GM19240 (cell line): ENCODE measurements around the gene GRIPAP1.

ENCODE experiments used
- DNase-seq: peaks from one replicate; pipeline ENCODE4 v3.0.0; 2011; ENCODE audit warnings: low spot score; ENCODE audit not compliant: insufficient read length

The GRIPAP1 gene

DNA sequence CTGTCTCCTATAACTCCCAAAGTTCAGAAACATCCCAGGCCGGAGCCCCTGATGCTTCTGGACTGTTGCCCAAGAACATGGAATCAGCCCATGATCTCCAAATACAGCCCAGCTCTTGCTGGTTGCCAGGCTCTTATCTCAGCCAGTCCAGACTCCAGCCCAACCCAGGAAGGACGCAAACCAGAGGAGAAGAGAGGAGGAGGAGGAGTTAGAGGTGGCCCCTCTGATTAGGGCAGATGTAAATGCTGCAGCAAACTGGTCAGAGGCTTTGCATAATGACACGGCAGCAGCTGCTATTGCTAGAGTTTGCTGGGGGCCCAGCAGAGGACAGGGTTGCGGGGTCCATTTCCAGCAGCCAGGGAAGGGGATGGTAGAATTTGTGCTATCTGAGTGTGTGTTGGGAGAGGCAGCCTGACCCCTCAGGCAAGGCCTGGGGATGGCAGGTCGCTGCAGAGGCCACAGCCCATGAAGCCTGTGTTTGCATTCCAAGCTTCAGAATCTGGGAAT is 40.4 kb downstream of the GRIPAP1 start:
- DNase-seq = no peak

DNA sequence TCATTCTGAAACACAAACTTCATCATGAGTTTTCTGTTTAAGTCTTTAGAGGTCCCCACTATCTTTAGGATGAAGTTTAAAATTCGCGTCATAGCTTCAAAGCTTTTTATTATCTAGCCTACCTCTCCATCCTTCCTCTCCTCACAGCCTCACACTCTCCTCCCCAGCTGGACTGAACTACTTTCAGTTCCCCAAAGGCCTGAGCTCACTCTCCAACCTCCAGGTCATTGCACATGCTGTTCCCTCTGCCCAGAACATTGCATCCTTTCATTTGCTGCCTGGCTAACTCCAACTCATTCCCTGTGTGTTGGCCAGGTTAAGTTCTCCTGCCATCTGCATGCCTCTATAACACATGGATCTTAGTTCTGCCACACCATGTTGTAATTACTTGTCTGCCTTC is 41.8 kb downstream of the GRIPAP1 start:
- DNase-seq = no peak

DNA sequence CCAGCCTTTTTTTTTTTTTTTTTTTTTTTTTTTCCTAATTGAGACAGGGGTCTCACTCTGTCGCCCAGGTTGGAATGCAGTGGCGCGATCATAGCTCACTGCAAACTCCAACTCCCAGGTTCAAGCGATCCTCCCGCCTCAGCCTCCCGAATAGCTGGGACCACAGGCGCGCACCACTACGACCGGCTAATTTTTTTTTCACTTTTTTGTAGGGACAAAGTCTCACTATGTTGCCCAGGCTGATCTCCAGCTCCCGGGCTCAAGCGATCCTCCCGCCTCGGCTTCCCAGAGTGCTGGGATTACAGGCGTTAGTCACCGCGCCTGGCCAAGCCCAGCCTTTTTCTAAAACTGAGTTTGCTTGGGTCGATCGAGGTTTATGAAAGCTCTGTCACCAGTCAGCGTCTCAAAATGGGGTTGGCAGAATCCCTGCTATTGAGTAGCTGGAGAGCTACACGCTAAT is 43.4 kb downstream of the GRIPAP1 start:
- DNase-seq = no peak

DNA sequence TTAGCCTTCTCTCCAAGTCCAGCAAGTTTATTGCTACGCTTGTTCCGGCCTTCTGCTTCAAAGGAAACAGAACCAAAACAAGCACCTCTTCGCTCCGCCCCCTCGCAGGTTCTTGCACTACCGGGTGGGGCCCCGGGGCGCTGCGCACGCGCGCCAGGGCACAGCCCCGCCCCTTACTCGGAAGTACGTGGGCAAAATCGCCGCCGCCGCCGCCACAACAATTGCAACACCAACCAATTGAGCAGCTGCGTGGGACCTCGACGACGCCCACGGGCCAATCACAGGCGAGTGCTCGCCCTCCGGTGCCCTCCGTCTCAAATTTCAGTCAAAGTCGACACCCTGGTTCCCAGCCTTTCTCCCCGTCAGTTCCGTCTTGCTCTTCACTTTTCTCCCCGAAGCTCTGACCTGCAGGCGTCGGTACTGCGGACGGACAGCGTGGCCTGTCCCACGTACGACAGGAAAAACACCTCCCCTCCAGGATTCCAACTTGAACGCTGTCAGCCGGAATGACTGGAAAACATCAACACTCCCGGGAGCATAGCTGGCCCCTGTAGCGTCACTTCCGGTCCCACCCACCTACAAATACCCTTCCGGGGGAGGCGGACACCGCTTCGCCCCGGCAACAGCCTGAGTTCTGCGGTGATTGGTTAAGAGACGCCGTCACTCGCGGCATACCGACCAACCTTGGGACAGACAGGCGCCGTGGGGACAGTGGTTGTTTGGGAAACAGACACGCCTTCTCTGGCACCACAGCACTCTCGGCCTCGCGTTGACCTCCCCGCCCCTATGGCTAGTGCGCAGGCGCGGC is 44.0 kb downstream of the GRIPAP1 start:
- DNase-seq = peak; percentile 89

DNA sequence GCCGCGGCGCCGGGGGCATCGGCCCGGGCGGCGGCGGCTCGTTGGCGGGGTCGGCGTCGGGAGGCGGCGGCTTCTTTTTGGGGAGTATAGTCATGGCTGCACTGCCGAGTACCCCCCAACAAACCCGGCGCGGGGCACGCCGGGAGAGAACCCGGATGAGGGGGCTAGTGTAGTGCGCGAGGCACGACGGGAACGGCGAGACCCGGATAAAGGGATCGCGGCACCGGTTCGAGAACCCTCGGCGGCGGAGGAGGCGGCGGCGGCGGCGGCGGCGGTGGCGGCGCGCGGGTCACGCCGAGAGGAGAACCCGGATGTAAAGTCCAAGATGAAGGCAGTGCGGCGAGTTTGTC is 44.6 kb downstream of the GRIPAP1 start, which contains the start of gene OTUD5:
Gene OTUD5, minus strand, starts transcription at position 131 of the 350 bp plus-strand sequence. Its CDS starts 37 bp downstream, at position 94.
- no peak for DNase-seq

DNA sequence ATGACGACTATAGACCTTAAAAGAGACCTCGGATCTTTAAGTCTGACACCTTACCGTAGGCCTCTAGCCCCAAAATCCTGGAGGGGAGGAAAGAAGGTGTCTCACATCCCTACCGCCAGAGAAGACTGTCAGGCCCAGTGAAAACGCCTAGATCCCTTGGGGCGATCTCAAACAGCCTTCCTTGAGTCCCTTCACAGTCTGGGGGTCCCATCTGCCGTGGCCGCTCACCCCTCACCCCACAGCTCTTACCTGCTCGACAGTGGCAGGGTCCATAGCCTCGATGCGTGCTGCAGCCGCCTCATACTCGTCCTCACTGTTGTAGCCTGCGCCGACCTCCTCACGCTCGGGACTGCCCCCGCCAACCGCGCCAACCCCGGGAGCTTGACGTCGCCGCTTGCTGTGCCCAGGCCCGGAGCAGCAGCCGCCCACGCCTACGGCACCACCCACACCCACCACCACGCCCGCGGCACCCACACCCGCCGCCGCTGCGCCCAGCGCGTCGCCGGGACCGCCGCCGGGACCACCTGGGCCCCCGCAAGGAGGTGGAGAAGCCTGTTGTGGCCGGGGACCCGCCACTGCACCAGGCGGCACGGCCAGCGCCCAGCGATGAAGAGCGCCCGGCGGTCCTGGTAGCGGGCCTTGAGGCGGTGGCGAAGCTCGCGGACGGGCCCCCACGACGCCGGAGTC is 45.2 kb downstream of the GRIPAP1 start:
- no peak for DNase-seq

DNA sequence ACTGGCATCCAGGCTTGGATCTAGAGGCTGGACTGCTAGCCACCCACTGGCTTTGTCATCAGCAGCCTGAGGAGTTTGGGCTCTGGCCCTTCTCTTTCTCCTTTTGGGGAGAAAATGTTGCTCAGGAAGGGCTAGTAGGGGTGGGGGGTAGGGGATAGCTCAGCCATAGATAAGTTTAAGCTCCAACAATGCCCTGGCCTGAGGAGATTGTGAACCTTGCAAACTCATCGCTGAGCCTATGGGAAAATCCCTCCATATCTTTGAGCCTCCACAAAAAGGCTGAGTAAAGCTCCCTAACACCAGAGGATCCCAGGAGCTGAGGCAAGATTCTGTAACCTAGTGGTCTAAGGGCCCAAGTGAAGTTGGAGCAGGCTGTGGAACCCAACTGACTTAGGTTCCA is 53.5 kb downstream of the GRIPAP1 start:
- DNase-seq = no peak

DNA sequence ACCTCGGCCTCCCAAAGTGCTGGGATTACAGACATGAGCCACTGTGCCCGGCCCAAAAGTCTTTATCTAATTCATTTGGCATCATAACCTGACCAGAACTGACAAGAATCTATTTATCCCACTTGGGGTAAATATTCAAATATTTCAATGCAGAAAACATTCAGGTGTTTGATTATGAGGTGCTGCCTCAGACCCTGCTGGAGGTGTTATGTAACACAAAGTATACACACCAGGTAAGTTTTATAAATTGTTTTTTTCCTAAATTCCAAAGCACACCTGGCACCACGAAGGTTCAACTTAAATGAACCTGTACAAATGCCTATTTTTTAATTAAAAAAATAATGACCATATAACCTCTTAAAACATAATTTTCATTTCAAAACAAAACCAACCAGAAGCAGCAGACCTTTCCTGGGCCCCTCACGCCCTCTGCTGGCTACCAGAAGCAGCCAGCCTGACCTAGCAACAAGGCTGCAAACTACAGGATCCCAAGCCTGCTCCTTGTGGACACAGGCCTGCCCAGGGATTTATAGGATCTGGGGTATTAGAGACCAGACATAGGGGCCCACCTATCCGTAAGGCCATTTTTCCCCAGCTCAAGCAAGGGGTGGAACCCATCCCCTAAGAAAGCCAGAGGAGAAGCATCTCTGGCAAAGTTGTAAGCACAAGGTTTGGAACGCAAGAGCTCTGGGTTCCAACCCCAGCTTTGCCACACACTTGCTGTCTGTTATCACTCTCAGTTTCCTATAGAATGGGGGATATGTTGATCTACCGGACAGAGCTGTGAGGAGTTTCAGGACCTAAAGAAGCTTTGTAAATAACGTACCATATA is 56.3 kb downstream of the GRIPAP1 start:
- DNase-seq = peak; percentile 62

DNA sequence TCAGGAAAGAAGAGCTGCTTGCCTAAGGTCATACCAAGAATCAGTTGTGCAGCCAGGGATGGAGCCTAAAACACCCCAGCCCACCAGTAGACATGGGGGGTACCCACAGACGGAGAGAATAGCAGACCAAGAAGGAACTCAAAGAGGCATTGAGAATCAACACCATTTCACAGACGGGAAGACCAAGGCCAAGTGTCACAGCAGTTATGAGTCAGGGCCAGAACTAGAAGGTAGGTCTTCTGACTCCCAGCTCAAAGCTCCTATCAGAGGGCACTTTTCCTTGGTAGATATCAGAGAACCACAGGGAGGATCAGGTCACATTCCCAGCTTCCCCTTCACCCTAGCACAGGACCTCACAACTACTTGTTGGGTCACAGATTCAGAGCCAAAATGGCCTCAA is 59.2 kb downstream of the GRIPAP1 start:
- no peak for DNase-seq

DNA sequence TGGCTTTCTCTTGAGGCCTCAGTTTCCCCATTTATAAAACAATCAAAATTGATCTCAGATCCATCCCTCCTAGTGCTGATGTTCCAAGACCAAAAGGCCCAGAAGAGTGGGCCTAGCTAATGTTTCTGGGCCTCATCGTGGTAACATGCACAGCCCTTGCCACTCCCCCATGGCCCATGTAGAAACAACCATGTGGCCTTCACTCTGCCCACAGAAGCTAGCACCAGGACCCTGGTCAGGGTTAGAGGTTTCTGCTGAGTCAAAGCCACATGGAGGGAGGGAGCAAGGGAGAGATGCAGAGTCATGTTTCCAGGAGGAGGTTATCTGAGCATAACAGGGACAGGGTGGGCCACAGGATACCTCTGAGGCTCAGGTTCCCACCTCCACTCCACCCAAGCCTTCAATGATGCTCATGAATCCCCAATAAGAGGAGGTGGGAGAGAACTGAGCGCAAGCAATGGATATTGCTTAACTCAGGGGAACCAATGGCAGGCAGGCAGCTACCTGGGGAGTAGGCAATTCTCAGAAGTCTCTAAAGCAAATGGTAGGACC is 61.6 kb downstream of the GRIPAP1 start:
- DNase-seq = no peak

DNA sequence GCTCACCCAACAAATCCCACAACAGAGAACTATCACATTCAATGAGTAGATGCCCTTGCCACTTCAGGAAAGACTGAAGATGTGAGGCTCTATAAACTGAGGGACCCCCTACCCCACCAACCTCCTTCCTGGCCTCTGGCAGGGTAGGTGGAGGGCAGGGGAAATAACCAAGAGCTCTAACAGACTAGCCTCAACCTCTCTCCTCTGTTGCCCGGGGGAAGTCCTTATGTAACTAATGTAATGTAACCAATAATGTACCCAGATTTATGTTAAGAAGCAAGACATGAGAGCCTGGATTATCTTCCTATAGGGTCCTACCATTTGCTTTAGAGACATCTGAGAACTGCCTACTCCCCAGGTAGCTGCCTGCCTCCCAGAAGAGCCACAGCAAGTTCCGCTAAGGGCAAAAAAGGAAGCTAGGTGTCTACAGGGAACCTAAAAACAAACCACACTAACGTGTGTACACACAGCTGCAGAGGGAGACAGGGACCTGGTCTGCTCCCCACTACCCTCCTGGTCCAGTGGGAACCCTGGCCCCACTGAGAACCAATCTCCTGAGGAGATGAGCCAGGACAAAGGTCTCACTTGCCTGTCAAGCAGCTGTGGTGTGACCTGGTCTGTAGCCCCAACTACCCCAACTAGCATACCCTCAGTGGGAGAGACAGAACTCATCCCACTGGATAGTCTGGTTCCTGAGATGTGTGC is 62.4 kb downstream of the GRIPAP1 start:
- DNase-seq = no peak

DNA sequence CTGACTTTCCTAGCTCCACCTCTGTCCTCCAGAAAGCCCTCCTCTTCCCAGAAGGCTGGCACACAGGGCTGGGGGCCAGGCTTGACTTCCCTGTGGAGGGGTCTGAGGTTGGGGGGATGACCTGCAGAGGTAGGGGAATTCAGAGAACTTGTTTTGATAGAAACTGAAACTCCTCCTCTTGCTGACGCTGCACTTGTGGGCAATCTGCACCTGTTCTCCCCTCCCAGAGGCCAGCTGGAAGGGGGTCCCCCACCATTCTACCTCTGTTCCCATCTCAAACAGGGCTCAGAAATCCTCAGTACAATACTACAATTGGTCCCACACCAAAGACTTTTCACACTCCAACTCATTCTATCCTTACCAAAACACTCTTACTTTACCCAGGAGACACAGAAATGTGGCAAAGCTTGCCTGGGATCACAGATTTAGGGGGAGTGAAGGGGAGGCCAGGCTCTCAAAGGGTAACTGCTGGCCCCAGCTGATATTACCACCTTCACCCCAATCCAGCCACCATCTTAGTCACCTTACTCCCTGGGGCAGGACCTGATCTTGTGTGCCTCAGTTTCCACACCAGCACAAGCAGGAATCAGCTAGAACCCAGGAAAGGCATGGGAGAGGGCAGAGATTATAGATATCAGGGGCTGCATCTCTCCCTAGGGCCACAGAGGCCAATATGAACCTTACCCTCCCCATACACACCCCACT is 63.2 kb downstream of the GRIPAP1 start:
- peak; percentile 48 for DNase-seq

DNA sequence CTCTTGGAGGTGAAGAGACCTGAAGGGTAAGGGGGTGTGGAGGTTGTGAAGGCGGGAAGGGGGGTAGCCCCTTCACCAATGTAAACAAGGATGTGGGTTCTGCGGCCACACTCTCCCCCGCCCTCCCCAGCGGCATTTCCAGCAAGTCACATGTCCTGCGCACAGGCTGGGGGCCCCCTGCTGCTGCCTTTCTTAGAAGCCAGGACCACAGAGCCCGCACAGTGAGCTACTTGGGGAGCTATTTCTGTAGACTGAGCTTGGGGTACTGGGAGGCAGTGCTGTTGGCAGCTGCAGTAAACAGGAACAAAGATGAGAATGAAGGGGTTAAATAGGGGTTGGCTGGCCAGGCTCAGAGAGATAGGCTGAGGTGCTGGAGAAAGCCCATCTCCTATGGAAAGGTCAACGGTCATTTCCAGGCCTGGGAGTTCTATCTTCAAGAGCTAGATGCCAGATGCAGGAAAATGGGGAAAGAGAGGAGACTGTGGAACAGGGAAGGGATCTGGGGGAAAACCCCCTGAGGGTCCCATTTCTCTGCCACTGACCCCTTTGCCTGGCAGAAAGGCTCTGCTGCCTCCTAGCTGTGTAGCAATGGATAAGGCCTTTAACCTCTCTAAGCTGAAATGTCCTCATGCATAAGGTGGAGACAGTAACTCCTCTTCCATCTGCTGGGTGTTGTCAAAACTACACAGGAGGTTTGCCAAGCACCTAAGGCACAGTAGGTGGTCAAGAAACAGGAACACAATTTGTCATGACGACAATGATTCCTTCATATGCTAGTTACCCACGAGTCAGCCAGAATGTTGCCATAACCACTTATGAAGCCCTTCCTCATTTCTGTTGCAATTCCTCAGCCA is 64.8 kb downstream of the GRIPAP1 start:
- DNase-seq = peak; percentile 45

DNA sequence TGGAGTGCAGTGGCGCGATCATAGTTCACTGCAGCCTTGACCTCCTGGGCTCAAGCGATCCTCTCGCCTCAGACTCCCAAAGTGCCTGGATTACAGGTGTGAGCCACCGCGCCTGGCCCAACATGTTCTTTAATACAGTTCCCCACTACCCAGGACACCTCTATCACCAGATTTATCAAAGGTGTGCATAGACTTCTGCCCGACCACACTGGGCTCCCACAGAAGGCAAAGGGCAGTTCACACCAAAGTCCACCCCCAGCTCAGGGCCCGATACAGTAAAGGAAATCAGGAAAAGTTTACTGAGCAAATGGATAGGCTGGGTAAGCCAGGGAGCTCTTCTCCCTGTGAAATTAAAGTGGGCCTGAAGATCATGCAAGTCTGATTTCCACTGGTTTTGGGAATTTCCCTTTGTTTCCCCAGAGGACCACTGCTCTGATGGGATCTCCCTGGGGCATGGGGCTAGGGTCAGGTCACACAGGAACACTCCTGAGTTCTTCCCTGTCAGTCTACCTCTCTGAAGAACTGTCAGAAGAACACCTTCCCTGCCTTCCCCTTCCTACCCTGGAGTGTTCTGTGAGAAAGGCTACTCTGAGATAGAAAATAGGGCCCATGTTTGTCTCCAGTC is 65.5 kb downstream of the GRIPAP1 start:
- no peak for DNase-seq

DNA sequence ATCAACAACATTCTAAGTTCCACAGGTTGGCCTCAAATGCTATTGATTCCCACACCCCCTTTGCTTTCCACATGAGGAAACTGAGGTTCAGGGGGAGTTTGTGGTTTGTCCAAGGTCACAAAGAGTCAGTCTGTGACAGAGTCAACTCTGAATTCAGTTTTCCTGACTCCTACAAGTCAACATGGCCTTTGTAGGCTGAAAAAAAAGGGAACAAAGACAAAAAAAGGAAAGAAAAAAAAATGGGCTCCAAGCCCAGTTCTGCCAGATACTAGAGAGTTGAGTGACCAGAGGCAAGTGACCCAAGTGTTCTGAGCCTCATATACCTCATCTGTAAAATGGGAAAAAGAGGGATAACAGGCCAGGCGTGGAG is 66.8 kb downstream of the GRIPAP1 start:
- no peak for DNase-seq

DNA sequence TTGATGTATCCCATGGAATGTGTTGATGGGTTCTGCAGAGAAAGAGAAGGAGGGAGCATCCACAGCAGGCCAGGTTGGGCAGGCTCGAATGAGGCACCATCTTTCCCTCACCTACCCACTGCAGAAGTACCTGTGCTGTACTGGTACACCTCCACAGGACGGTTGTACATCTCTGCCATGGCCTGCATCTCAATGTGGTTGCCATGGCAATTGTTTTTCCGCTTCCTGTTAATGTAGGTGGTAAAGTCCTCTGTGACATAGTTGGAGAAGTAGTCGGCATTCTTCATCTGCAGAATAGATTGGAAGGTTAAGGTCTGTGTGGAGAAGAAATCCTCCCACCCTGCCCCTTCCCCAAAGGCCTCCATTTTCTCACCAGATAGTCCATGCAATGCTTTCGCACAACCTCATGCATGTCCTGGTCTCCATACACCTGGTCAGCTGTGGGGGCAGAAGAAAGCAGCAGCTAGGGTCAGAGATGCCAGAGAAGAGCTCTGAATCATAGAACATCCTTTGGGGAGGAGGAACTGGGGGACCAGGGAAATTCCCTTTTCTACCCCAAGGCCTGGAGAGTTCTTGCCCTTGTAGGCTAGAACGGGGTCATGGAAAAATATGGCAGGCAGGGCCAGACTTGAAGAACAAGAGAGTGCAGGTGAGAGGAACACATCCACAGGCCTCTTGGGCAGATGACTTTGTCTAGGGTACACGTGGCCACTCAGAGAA is 67.3 kb downstream of the GRIPAP1 start:
- DNase-seq = no peak

DNA sequence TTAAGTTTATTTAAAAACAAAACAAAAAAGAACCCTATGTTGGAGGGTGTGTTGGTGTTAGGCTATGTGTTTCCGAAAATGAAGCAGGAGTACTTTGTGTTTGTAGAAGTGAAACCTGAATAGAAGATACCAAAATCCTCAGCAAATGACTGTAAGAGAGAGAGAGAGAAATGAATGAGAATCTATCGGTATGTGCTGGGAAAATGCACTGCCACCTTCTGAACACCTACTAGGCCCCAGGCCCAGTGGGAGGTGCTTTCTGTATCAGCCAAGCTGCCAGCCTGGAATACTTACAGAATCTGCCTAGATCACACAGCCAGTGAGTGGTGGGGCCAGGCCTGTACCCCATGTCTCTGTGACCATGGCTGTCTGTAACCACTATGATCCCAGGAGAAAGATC is 68.3 kb downstream of the GRIPAP1 start:
- DNase-seq = no peak

DNA sequence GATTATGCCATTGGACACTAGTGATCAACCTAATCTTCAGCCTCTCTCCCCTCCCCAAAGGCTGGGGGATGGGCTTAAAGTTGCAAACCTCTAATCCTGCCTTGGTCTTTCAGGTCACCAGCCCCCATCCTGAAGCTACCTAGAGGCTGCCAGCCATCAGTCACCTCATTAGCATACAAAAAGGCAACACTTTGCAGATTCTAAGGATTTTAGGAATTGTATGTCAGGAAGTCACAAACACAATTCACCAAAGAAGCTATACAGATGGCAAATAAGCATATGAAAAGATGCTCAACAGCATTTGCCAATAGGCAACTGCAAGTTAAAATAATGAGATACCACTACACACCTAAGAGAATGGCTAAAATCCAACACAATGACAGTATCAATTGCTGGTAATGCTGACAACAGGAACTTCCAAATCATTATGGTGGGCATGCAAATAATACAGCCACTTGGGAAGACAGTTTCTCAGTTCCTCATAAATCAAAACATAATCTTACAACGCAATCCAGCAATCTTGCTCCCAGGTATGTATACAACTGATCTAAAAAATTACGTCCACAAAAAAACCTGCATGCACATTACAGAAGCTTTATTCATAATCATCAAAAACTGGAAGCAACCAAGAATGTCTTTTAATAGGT is 74.2 kb downstream of the GRIPAP1 start:
- no peak for DNase-seq
